Activated T-helper 1 cell treated with anti-CD3 and anti-CD28 coated beads, Interleukin-12 subunit alpha, Interleukin-12 subunit beta, Interleukin-2, Interleukin-4 antibody, amounts not matched to agents 30 ng/mL and 10 ng/mL and 1 ng/mL, durations not matched to agents 14 hours and 24 hours and 36 hours (primary cell): ENCODE results near the gene MTRFR. TPM values are rescaled to one million over a fixed set of nuclear protein-coding genes. Genes with fewer than 3 reads are reported as not detected.
A peak's percentile ranks its signal among the peaks of the same experiment; 100 is the strongest.
"Not testable (repeated sequence)": the region's sequence is repeated elsewhere in the genome, so short reads cannot be mapped to it uniquely, and the experiment has no call there.

Experiments
- DNase-seq: peaks from one replicate; pipeline ENCODE4 v3.0.0; 2021; ENCODE audit warnings: low spot score
- H3K27ac Mint-ChIP-seq: one replicate; pipeline ENCODE4 v1.8.0; 2021; ENCODE audit warnings: mild to moderate bottlenecking, mixed read lengths
- H3K27me3 Mint-ChIP-seq: one replicate; pipeline ENCODE4 v1.8.0; 2022; ENCODE audit warnings: mild to moderate bottlenecking, moderate library complexity, mixed read lengths; ENCODE audit not compliant: insufficient read depth
- H3K36me3 Mint-ChIP-seq: one replicate; pipeline ENCODE4 v1.8.0; 2021; ENCODE audit warnings: low read depth, mixed read lengths
- H3K4me1 Mint-ChIP-seq: one replicate; pipeline ENCODE4 v1.8.0; 2021; ENCODE audit warnings: low read depth, mixed read lengths
- H3K4me3 Mint-ChIP-seq: one replicate; pipeline ENCODE4 v1.8.0; 2021; ENCODE audit warnings: mild to moderate bottlenecking, moderate library complexity, mixed read lengths
- H3K9me3 Mint-ChIP-seq: one replicate; pipeline ENCODE4 v1.8.0; 2021; ENCODE audit warnings: mixed read lengths
- intact Hi-C: fragments of 100-400 bp; cut with micrococcal nuclease; formaldehyde crosslinking; loops from one replicate; pipeline ENCODE4 v1.15.1; 2024
- total RNA-seq: library from RNA; stranded (reverse); gene quantifications from 2 replicates; pipeline ENCODE4 v1.2.3, GENCODE V29; 2022

MTRFR gene
- total RNA-seq, 1 donor from 2014 or later = 34.2 TPM

DNA sequence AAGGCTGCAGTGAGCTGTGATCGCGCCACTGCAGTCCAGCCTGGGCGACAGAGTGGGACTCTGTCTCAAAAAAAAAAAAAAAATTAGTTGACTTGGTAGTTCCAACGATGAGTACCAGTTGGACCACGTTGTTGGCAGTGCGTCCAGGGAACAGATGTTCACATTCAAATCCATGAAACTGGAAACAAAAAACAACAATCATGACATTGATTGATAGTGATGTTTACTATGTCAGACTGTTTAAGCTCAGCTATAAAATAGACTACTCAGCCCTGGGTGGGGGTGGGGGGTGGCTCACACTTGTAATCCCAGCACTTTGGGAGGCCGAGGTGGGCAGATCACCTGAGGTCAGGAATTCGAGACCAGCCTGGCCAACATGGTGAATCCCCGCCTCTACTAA is 19.1 kb downstream of the MTRFR start:
- Mint-ChIP-seq H3K4me1 (peaks cover 28% of the 10 kb centered on the region), H3K36me3 (peaks cover 41% of the 10 kb centered on the region)
- H3K27ac Mint-ChIP-seq, intact Hi-C loops, DNase-seq, H3K27me3 Mint-ChIP-seq, H3K4me3 Mint-ChIP-seq, H3K9me3 Mint-ChIP-seq: not testable (repeated sequence)

DNA sequence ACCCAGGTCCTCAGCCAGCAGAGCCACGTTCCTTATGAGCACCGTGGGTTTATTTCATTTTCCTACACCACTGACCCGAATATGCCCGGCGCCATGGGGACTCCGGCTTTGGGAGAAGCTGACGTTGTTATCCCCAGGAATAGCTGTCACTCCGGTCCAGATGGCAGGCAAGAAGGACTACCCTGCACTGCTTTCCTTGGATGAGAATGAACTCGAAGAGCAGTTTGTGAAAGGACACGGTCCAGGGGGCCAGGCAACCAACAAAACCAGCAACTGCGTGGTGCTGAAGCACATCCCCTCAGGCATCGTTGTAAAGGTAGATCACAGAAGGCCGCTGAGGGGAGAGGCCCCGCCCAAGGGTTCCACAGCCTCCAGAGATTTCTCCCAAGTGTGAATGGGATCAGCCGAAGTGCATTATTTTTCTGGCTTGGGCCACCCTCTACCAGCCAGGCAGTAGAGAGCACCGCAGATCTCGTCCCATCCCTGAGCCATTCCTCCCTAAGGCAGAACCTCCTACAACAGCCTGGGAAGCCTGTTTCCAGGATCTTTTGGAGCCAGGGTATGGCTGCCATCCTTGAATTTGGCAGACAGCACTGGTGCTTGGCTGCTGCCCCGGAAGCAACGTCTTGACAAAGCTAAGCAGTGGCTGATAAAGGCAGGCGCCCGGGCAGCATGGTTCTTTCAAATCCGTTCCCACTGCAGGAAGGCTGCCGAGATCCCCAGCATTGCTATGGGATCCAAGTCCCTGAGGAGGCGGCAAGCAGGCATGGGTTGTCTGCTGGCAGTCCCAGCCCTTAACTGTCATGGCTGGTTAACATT is 20.6 kb downstream of the MTRFR start:
- Mint-ChIP-seq H3K4me3 (no peak overlapping the region), H3K27me3 (no peaks in the 10 kb centered on the region), H3K9me3 (no peaks in the 10 kb centered on the region), H3K27ac (no peak overlapping the region), H3K4me1 (peaks cover 26% of the 10 kb centered on the region), H3K36me3 (peaks cover 37% of the 10 kb centered on the region)
- intact Hi-C loops = no loop called here
- DNase-seq = no peak

DNA sequence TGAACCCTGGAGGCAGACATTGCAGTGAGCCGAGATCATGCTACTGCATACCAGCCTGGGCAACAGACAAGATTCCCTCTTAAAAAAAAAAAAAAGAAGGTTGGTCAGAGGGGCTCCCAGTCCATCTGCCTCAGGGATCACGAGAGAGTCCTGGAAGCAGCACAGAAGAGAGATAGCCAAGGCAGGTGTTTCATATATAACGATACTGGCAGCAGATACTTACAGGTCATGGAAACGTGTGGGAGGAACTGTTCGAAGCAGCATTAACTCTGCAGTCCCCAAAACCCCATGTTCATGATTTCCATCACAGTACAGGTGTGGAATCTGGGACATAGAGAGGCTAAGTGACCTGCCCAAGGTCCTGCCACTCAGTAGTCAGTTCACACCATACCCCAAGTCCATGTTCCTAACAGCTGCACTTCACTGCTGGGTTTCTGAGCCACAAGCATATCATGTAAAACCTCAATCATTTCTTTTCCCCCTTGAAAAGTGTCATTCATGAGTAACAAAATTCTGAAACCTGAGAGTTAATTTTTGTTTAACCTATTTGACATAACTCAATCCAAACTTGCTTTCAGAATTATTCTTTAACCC is 21.7 kb downstream of the MTRFR start:
- intact Hi-C loops = no loop called here
- H3K4me3 Mint-ChIP-seq = no peak overlapping the region
- no peaks in the 10 kb centered on the region for H3K27me3 Mint-ChIP-seq
- H3K9me3 Mint-ChIP-seq = no peaks in the 10 kb centered on the region
- no peak for DNase-seq
- peaks cover 34% of the 10 kb centered on the region for H3K36me3 Mint-ChIP-seq
- H3K4me1 Mint-ChIP-seq = peaks cover 28% of the 10 kb centered on the region
- peak overlapping the region; percentile 44 for H3K27ac Mint-ChIP-seq

DNA sequence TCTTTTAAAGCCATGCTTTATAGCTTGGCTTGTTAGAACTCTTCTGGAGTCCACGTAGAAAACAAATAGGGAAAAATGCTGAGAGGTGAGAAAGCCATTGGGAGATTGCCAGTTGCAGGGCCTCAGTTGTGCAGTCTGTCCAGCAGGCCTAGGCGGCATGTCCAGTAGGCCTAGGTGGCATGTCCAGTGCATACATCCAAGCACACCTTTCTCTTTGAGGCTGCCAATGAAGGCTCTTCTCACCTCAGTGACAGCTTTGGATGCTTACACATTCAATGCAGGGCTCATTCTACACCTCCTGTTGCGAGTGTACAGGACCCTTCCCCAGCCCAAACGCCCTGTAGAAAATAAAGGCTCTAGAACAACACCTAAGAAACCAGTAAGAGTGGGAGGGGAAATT is 25.4 kb downstream of the MTRFR start:
- Mint-ChIP-seq H3K27ac (peak overlapping the region; percentile 44), H3K36me3 (peaks cover 27% of the 10 kb centered on the region), H3K9me3 (no peaks in the 10 kb centered on the region), H3K4me1 (peaks cover 15% of the 10 kb centered on the region), H3K4me3 (no peak overlapping the region), H3K27me3 (no peaks in the 10 kb centered on the region)
- intact Hi-C loops = no loop called here
- no peak for DNase-seq

DNA sequence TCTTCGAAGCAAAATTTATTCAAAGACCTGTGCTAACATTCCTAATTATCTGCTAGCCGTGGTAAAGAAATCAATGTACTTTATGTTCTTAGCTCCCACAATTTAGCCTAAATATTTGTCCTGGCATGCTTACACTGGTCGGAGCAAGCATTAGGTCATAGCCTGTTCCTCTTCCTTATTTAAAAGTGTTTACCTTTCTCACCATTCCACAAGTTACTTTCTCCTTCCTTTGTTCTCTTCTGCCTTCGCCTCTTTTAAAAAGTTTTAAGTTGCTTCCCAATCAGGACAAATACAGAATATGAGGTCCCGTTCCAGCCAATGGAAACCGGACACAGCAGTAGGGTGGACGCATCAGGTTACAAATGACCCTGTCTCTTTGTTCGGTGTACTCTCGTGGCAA is 26.8 kb downstream of the MTRFR start:
- H3K27ac Mint-ChIP-seq = no peak overlapping the region
- no peaks in the 10 kb centered on the region for H3K9me3 Mint-ChIP-seq
- H3K27me3 Mint-ChIP-seq = no peaks in the 10 kb centered on the region
- H3K4me3 Mint-ChIP-seq = no peak overlapping the region
- peaks cover 20% of the 10 kb centered on the region for H3K36me3 Mint-ChIP-seq
- peaks cover 10% of the 10 kb centered on the region for H3K4me1 Mint-ChIP-seq
- no peak for DNase-seq
- intact Hi-C loops = no loop called here

DNA sequence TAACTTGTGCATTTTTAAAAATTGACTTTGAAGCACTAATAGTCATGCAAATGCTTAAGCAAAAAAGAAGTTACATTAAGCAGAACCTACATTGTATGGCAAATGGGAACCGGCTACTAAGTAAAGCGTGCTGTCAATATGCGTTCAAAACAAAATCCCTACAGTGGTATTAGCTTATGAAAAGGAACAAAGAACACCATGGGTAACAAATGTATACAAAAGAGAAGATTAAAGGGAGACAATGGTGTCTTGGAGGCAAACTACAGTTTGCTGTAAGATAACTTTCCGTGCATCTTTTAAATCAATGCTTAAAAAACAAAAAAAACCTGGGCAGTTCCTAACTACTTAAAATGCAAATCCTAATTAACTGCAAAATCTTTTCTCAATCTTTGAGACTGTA is 28.0 kb downstream of the MTRFR start:
- peaks cover 9% of the 10 kb centered on the region for H3K4me1 Mint-ChIP-seq
- no peak overlapping the region for H3K4me3 Mint-ChIP-seq
- H3K27ac Mint-ChIP-seq = peak overlapping the region; percentile 33
- no peaks in the 10 kb centered on the region for H3K27me3 Mint-ChIP-seq
- peaks cover 15% of the 10 kb centered on the region for H3K36me3 Mint-ChIP-seq
- intact Hi-C loops = no loop called here
- no peak for DNase-seq
- H3K9me3 Mint-ChIP-seq = no peaks in the 10 kb centered on the region

DNA sequence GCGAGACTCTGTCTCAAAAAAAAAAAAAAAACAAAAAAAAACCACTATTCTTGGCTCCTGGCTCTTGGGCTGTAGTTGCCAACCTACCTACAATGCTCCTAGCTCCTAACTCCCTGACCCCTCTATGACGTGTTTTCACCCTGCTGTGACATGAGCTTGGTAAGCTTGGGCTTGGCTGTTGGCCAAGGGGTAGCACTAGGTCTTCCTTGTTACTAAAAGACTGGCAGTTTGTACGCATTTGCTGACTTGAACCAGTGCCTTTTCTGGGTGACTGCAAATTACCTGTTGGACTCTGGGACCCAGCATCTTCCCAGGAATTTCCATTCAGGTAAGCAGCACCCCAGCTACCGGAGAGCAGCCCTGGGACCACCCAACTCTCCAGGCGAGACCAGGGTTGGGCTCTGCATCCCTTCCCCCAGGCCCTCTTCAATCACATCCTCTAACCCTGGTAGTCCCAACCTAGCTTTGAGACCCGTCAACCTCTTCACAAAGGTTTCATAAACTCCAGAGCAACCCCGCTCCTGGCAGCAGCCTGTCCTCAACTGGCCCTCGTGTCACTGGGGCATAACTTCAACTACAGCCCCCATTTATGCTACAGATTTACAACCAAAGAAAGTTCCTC is 30.1 kb downstream of the MTRFR start:
- Mint-ChIP-seq H3K9me3 (no peaks in the 10 kb centered on the region), H3K27ac (no peak overlapping the region), H3K36me3 (peaks cover 9% of the 10 kb centered on the region), H3K27me3 (no peaks in the 10 kb centered on the region), H3K4me1 (peaks cover 9% of the 10 kb centered on the region), H3K4me3 (no peak overlapping the region)
- intact Hi-C loops = no loop called here
- no peak for DNase-seq

DNA sequence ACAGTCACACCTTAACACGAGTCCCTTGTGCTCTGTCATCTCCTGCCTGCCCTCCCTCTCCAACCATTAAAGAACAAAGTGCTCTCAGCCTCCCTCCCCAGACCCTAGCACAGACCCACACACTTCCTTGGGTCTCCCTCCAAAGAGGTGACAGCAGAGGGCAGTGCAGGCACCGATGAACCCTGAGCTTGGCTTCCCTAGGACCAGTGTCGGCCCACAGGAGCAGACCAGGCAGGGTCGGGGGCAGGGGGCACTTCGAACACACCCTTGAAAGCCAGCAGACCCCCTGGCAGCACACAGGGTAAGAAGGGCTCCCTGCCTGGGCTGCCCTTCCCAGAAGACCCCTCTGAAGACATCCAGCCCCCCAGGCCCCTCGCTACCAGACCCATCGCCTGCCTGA is 31.4 kb downstream of the MTRFR start:
- H3K27ac Mint-ChIP-seq = no peak overlapping the region
- H3K27me3 Mint-ChIP-seq = no peaks in the 10 kb centered on the region
- intact Hi-C loops = no loop called here
- no peaks in the 10 kb centered on the region for H3K9me3 Mint-ChIP-seq
- H3K4me1 Mint-ChIP-seq = peaks cover under 1% of the 10 kb centered on the region
- no peak for DNase-seq
- no peak overlapping the region for H3K4me3 Mint-ChIP-seq
- H3K36me3 Mint-ChIP-seq = peaks cover 9% of the 10 kb centered on the region

DNA sequence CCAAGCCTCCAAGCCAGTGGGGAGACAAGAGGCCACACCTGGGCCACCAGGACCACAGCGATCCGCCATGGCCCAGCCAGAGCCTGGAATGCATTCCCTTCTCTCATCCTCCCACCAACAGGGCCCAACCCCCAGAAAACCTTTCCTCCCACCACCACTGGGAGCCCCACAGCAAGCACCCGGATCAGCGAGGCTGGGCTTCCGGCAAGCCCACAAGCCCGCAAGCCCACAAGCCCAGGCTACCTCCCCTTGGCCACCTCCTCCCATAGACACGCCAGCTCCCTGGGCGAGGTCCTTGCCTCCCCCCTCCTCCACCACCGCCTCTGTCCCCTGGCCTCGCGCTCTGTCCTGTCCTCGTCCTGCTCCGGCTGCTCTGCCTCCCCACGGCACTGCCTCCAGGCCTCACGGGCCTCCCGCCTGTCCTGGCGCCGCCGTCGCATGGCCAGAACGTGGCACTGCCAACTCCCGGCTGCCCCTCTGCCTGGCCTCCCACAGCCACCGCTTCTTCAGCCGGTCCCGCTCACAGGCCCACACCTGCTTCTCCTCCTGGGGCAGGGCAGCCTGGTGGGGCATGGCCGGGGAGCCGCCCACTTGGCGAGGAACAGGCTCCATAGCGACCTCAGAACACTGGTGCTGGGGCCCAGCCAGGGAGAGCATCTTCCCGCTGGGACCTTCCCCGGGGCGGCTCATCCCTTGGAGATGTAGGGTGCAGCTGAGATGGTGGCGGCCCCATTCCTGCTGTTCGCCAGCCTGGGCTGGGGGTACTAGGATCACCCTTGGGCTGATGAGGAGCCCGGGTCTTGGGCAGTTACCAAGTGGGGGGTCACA is 32.8 kb downstream of the MTRFR start:
- intact Hi-C loops = no loop called here
- no peak overlapping the region for H3K4me3 Mint-ChIP-seq
- no peak overlapping the region for H3K27ac Mint-ChIP-seq
- H3K9me3 Mint-ChIP-seq = no peaks in the 10 kb centered on the region
- peaks cover 9% of the 10 kb centered on the region for H3K4me1 Mint-ChIP-seq
- no peaks in the 10 kb centered on the region for H3K27me3 Mint-ChIP-seq
- no peak for DNase-seq
- peaks cover 3% of the 10 kb centered on the region for H3K36me3 Mint-ChIP-seq

DNA sequence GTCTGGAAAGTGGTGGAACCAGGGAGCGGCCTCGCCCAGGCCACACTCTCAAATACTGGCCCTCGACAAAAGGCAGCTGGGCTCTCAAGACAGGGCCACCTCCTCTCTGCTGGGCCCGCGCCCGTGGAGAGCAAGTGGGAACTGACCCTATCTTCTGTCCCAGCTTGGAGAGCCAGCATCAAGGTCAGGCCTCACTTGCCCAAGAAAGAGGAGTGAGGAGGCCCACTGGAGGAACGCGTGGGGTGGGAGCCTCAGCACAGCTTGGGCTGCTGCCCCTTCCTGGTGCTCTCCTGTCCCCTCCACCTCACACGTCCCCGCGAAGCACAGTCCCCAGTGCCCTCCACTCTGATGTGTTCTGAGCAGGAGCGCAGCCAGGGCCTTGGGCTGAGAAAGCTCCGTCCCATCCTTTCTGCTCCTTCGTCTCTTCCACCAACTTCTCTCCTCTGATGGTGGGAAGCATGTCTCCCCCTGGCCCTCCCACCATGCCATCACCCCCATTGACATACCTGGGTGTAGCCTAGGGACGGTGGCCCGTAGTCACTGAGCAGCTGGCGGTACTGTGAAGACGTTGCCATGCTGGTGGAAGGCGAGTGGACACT is 33.5 kb downstream of the MTRFR start:
- H3K9me3 Mint-ChIP-seq = no peaks in the 10 kb centered on the region
- H3K4me3 Mint-ChIP-seq = no peak overlapping the region
- no peak for DNase-seq
- intact Hi-C loops = no loop called here
- peaks cover 9% of the 10 kb centered on the region for H3K4me1 Mint-ChIP-seq
- no peak overlapping the region for H3K27ac Mint-ChIP-seq
- no peaks in the 10 kb centered on the region for H3K27me3 Mint-ChIP-seq
- H3K36me3 Mint-ChIP-seq = peaks cover 3% of the 10 kb centered on the region

DNA sequence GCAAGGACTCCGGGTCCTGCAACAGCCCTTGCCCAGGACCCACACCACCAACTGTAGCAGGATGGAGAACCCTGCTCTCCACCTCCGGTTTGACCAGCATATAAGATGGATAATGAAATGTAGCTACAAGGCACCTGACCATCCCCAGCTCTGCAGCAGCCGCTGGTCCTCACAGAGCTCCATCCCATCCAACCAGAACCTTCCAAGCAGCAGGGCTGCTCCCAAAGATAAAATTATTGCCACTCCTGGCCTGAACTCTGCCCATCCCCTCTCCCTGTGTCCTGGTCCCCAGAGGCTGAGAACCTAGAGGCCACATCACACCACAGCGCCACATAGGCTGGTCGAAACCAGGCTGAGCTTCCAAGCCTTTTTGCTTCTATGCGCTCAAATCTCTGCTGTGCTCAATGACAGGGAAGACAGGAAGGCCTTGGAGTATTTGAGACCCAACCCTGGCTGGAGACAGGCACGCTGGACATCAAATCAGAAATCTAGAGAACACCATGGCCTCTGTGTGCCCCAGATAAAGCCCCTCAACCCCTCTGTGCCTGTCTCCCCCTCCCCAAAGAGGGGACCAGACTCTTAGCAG is 34.2 kb downstream of the MTRFR start:
- Mint-ChIP-seq H3K4me1 (peaks cover 9% of the 10 kb centered on the region), H3K36me3 (peaks cover 3% of the 10 kb centered on the region), H3K4me3 (peak overlapping the region; percentile 42), H3K27me3 (no peaks in the 10 kb centered on the region), H3K27ac (no peak overlapping the region), H3K9me3 (no peaks in the 10 kb centered on the region)
- intact Hi-C loops = no loop called here
- no peak for DNase-seq
